DND-41 (cell line): Measurements from ENCODE around the gene CTNNA3.

Experiments
- EZH2 ChIP-seq: IDR thresholded peaks from 3 replicates; pipeline ENCODE4 v1.6.1; 2012; ENCODE audit warnings: borderline replicate concordance, low read depth, mild to moderate bottlenecking, moderate library complexity, low read length, inconsistent platforms; ENCODE audit not compliant: severe bottlenecking
- TF ChIP-seq, protein P1 (sequence below): IDR thresholded peaks from 2 replicates; pipeline ENCODE4 v1.5.1; 2012; ENCODE audit warnings: borderline replicate concordance, low read length, moderate library complexity, mild to moderate bottlenecking; ENCODE audit not compliant: poor library complexity, severe bottlenecking; ENCODE audit errors: extremely low read depth

DNA sequence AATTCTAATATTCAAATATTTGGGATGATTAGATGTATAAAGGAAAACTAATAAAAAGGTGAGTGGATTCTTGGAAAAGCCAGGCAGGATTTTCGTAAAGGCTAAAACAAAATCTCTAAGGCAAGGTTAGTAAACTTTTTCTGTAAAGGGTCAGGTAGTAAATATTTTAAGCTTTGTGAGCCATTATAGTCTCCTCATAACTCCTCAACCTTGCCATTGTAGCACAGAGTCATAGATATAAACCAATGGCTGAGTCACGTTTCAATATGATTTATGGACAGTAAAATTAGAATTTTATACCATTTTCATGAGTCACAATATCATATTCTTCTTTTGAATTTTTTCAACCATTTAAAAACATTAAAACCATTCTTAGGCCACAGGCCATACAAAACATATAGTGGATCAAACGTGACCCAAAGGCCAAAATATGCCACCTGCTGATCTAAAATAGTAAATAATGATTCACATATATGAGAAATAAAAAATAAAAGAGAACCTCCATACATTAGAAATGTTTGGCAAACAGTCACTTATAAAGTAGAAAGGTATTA, 1422.0 kb downstream of the CTNNA3 start:
- TF ChIP-seq, protein P1, sequence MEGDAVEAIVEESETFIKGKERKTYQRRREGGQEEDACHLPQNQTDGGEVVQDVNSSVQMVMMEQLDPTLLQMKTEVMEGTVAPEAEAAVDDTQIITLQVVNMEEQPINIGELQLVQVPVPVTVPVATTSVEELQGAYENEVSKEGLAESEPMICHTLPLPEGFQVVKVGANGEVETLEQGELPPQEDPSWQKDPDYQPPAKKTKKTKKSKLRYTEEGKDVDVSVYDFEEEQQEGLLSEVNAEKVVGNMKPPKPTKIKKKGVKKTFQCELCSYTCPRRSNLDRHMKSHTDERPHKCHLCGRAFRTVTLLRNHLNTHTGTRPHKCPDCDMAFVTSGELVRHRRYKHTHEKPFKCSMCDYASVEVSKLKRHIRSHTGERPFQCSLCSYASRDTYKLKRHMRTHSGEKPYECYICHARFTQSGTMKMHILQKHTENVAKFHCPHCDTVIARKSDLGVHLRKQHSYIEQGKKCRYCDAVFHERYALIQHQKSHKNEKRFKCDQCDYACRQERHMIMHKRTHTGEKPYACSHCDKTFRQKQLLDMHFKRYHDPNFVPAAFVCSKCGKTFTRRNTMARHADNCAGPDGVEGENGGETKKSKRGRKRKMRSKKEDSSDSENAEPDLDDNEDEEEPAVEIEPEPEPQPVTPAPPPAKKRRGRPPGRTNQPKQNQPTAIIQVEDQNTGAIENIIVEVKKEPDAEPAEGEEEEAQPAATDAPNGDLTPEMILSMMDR = no peak
- TF ChIP-seq EZH2 = no peak
